Thyroid gland (tissue), 4 donors: ENCODE measurements around the gene WNT5A.

Experiments
- CTCF ChIP-seq, 6 experiments: fragments of 200-600 bp in 3 of 6; fragments of 450-650 bp in 3 of 6; sonication (generic) in 3 of 6; IDR thresholded peaks; one replicate each; pipeline ENCODE4 v1.5.1; 2016 to 2019; ENCODE audit warnings: antibody characterized with exemption in 6 of 6, mild to moderate bottlenecking in 2 of 6, inconsistent platforms in 1 of 6, moderate library complexity in 1 of 6
- POLR2A ChIP-seq, 2 donors: fragments of 450-650 bp; IDR thresholded peaks; one replicate each; pipeline ENCODE4 v1.6.1; 2017; ENCODE audit warnings: antibody characterized with exemption in 2 of 2, mild to moderate bottlenecking in 2 of 2, moderate library complexity in 1 of 2

GRCh38 chr3:55417211-55417610 is 69.9 kb downstream of the WNT5A start:
- TF ChIP-seq POLR2A (IDR thresholded peaks at IDR 0.05): no peak
- no peak for TF ChIP-seq CTCF (IDR thresholded peaks at IDR 0.05)
